NCI-H2029 (cell line): ENCODE measurements around the gene GAGE12J.
"Not testable (repeated sequence)": the region's sequence is repeated elsewhere in the genome, so short reads cannot be mapped to it uniquely, and the experiment has no call there.

Source experiments
- DNase-seq: peaks from one replicate; lab custom pipeline; 2025; lab: John Stamatoyannopoulos, UW

The GAGE12J gene

GRCh38 chrX:49321737-49322136 is at the start of gene GAGE12J:
GAGE12J (plus strand) TSS chrX:49322037; CDS start chrX:49323194, 1,157 bp downstream.
- not testable (repeated sequence) for DNase-seq

GRCh38 chrX:49272421-49272820 is 49.4 kb upstream of the GAGE12J start:
- no peak for DNase-seq

GRCh38 chrX:49273181-49273727 is 48.6 kb upstream of the GAGE12J start:
- DNase-seq = no peak

- DNase-seq = no peak
These were observed 45.6 kb upstream of the GAGE12J start for GRCh38 chrX:49276207-49276606.

GRCh38 chrX:49276671-49277534 is 44.9 kb upstream of the GAGE12J start:
- no peak for DNase-seq

- DNase-seq = no peak
These were observed 44.4 kb upstream of the GAGE12J start for GRCh38 chrX:49277535-49277830.

- no peak for DNase-seq
These were observed 43.8 kb upstream of the GAGE12J start for GRCh38 chrX:49278081-49278480.

- DNase-seq = no peak
These were observed 39.2 kb upstream of the GAGE12J start for GRCh38 chrX:49282647-49283011.

GRCh38 chrX:49284212-49284611 is 37.6 kb upstream of the GAGE12J start:
- DNase-seq = no peak

- DNase-seq = no peak
These were observed 35.7 kb upstream of the GAGE12J start for GRCh38 chrX:49286136-49286535.

GRCh38 chrX:49286581-49286980 is 35.3 kb upstream of the GAGE12J start:
- DNase-seq = no peak

- DNase-seq = no peak
These were observed 34.2 kb upstream of the GAGE12J start for GRCh38 chrX:49287665-49288064.

- DNase-seq = no peak
These were observed 31.6 kb upstream of the GAGE12J start for GRCh38 chrX:49290215-49290614.

- peak; percentile 4 for DNase-seq
These were observed 30.1 kb upstream of the GAGE12J start for GRCh38 chrX:49291615-49292337.

- no peak for DNase-seq
These were observed 29.2 kb upstream of the GAGE12J start for GRCh38 chrX:49292400-49293362.

GRCh38 chrX:49299293-49299692 is 22.5 kb upstream of the GAGE12J start:
- DNase-seq = not testable (repeated sequence)

- no peak for DNase-seq
These were observed 21.1 kb upstream of the GAGE12J start for GRCh38 chrX:49300703-49301102.

GRCh38 chrX:49303346-49303745 is 18.5 kb upstream of the GAGE12J start, which contains the start of gene GAGE10:
GAGE10 (plus strand) TSS chrX:49303646; CDS start chrX:49304860, 1,214 bp downstream.
- DNase-seq = no peak

- DNase-seq = not testable (repeated sequence)
These were observed 14.1 kb upstream of the GAGE12J start for GRCh38 chrX:49307775-49308174.

- no peak for DNase-seq
These were observed 13.1 kb upstream of the GAGE12J start for GRCh38 chrX:49308604-49309269.

GRCh38 chrX:49309401-49309981 is 12.3 kb upstream of the GAGE12J start:
- DNase-seq = no peak
